ENCODE measurements around the gene PIAS1. TPM values are rescaled to one million over a fixed set of nuclear protein-coding genes. Genes with fewer than 3 reads are reported as not detected.
A peak's percentile ranks its signal among the peaks of the same experiment; 100 is the strongest.
"Not testable (repeated sequence)": the region's sequence is repeated elsewhere in the genome, so short reads cannot be mapped to it uniquely, and the experiment has no call there.

Gene PIAS1
- total and polyA plus RNA-seq, 12 donors: 5.8 to 37.9 (median 30.3) TPM

- Histone ChIP-seq H3K4me1 (peaks cover 0 to 45% (median 32%) of the 10 kb centered on the region in 9 donors), H3K36me3 (peaks cover 0 to 3% (median 0%) of the 10 kb centered on the region in 9 donors), H3K9me3 (no peaks in the 10 kb centered on the region), H3K27ac (peak overlapping the region; percentile 13 to 96 (median 92)), H3K4me3 (peak overlapping the region; percentile 86 to 96 (median 92)), H3K27me3 (no peaks in the 10 kb centered on the region)
- ATAC-seq (peak in 4 of 8 donors; percentile 25 to 32 (median 29)), DNase-seq (peak in 1 of 2 donors; percentile 11)
- intact Hi-C loops (cut with DNase I): loop anchor here in 9 of 10 donors (5.0 to 10.0 kb wide), 6 partner anchors 42 to 190 kb away; no protein-coding TSS in a partner anchor
- TF ChIP-seq CTCF (IDR thresholded peaks at IDR 0.05): no peak
- 0 to 1% methylated on average over 15 of the region's 15 CpGs for WGBS, 2 donors
These were observed 1.1 kb downstream of the PIAS1 start for GRCh38 chr15:68055224-68055705.

- no peak for TF ChIP-seq CTCF (IDR thresholded peaks at IDR 0.05)
- Histone ChIP-seq H3K36me3 (peaks cover 0 to 3% (median 0%) of the 10 kb centered on the region in 9 donors), H3K4me3 (peak overlapping the region in 7 of 10 donors; percentile 86 to 96 (median 94)), H3K9me3 (no peaks in the 10 kb centered on the region), H3K27me3 (no peaks in the 10 kb centered on the region), H3K4me1 (peaks cover 0 to 56% (median 38%) of the 10 kb centered on the region in 9 donors), H3K27ac (peak overlapping the region in 4 of 10 donors; percentile 92 to 96 (median 94))
- DNase-seq: no peak
- ATAC-seq: no peak
- WGBS, 2 donors: 44% methylated on average over 5 of the region's 5 CpGs
- intact Hi-C loops (cut with DNase I): loop anchor here in 9 of 10 donors (2.0 to 10.0 kb wide), 8 partner anchors 41 to 193 kb away; no protein-coding TSS in a partner anchor
These were observed 2.2 kb downstream of the PIAS1 start for GRCh38 chr15:68056097-68056865.

GRCh38 chr15:68057034-68057433, 2.9 kb downstream of the PIAS1 start:
- Histone ChIP-seq H3K27me3 (no peaks in the 10 kb centered on the region), H3K4me3 (no peak overlapping the region), H3K27ac (no peak overlapping the region), H3K4me1 (peaks cover 0 to 63% (median 45%) of the 10 kb centered on the region in 9 donors), H3K9me3 (no peaks in the 10 kb centered on the region), H3K36me3 (peaks cover 0 to 3% (median 0%) of the 10 kb centered on the region in 9 donors)
- intact Hi-C loops (cut with DNase I): loop anchor here in 9 of 10 donors (2.0 to 10.0 kb wide), 8 partner anchors 40 to 194 kb away; no protein-coding TSS in a partner anchor
- DNase-seq (no peak), ATAC-seq (no peak)
- TF ChIP-seq CTCF (IDR thresholded peaks at IDR 0.05): no peak

- Histone ChIP-seq H3K27me3 (no peaks in the 10 kb centered on the region), H3K4me1 (peaks cover 0 to 70% (median 53%) of the 10 kb centered on the region in 9 donors), H3K9me3 (no peaks in the 10 kb centered on the region), H3K27ac (no peak overlapping the region), H3K4me3 (no peak overlapping the region), H3K36me3 (peaks cover 0 to 3% (median 0%) of the 10 kb centered on the region in 9 donors)
- WGBS, 2 donors: 66 to 75% methylated on average over 6 of the region's 6 CpGs
- TF ChIP-seq CTCF (IDR thresholded peaks at IDR 0.05): no peak
- ATAC-seq: no peak
- DNase-seq: no peak
- intact Hi-C loops (cut with DNase I): loop anchor here in 9 of 10 donors (2.0 to 10.0 kb wide), 8 partner anchors 40 to 195 kb away; no protein-coding TSS in a partner anchor
These were observed 3.6 kb downstream of the PIAS1 start for GRCh38 chr15:68057758-68058157.

- not testable (repeated sequence) for H3K27ac ChIP-seq, H3K27me3 ChIP-seq, DNase-seq, ATAC-seq, H3K36me3 ChIP-seq, H3K4me3 ChIP-seq, H3K9me3 ChIP-seq
- 96 to 97% methylated on average over 20 to 21 of the region's 21 CpGs for WGBS, 2 donors
- intact Hi-C loops (cut with DNase I): loop anchor here in 9 of 10 donors (5.0 to 10.0 kb wide), 6 partner anchors 38 to 194 kb away; no protein-coding TSS in a partner anchor
- peaks cover 0 to 74% (median 59%) of the 10 kb centered on the region in 9 donors for H3K4me1 ChIP-seq
These were observed 4.9 kb downstream of the PIAS1 start for GRCh38 chr15:68058970-68059369.

All from heart right ventricle (tissue), 16 donors.